HG02884 (cell line): ENCODE results near the gene APBB2.
A peak's percentile ranks its signal among the peaks of the same experiment; 100 is the strongest.

ENCODE experiments used
- ATAC-seq: cut with Tn5 transposase; IDR thresholded peaks from one replicate; pipeline ENCODE4 v1.9.1; 2021; ENCODE audit warnings: mild to moderate bottlenecking, moderate library complexity; ENCODE audit not compliant: unreplicated experiment

Gene APBB2

DNA sequence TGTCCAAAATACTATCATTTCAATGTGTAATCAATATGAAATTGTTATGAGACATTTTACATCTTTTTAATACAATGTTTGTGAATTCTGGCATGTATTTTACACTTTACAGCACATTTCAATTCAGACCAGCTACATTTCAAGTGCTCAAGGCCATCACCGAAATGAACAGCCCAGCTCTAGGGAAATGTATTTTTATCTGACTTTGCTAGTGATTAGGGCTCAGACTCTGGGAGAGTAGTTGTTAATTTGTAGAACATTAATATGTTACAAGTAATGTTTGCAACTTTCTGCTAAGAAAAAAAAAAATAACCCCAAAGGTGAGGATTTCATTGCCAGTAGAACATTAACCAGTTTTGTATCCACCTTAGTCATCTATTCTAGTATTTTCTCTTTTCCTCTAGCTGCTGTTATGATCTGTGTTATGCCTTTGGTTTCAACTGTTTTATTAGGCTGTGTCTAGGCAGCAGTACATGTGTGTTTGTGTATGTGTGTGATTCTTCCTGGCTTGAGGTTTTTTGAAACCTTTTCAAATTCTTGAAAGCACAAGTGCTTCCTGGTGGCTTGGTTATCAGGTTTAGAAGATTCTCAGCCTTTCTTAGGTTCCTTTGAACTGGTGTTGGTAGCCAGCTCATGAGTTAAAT, 338.7 kb downstream of the APBB2 start:
- no peak for ATAC-seq

DNA sequence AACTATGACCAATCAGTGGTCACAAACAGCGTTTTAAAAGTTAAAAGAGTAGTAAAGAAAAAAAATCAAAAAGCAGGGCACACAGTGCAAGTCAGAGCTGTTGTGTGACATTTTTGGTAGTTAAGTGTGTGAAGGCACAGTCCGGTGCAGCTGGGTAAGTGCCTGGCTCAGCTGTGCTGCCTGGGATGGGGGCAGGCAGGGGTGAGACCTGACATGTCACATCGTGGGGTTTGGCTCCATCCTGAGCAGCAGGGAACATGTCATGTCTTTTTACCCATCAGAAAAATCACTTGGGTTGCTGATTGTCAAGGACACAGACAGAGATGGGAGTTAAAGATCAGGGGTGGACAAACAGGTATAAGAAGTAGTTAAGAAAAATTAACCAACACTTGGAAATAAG, 339.4 kb downstream of the APBB2 start:
- no peak for ATAC-seq

GRCh38 chr4:40874331-40874730, 340.0 kb downstream of the APBB2 start:
- ATAC-seq, result no peak

DNA sequence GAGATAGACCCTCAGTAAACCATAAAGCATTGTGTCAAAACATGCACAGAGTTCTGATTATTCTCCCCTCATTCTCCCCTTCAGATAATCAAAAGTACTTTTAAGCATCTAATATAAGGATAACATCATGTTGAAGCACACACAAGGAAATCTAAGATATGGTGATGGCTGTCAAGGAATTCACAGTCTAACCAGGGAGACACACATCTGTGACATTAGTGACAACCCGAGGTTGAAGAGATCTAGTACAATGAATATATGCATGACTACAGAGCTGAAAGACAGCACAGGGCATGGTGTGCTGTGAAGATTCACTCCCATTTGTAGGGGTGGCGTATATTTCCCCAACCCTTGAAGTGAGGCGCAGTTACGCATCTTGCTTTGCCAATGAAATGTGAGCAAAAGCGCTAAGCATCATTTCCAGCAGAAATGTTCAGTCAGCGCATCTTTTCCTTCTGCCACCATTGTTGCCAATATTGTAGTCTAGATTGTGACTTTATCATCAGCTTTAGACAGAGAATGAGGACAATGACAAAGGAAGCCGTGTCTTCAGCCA, 342.6 kb downstream of the APBB2 start:
- no peak for ATAC-seq

- no peak for ATAC-seq
Observed at GRCh38 chr4:40870150-40870549, 344.2 kb downstream of the APBB2 start.

GRCh38 chr4:40865696-40866095, 348.6 kb downstream of the APBB2 start:
- no peak for ATAC-seq

DNA sequence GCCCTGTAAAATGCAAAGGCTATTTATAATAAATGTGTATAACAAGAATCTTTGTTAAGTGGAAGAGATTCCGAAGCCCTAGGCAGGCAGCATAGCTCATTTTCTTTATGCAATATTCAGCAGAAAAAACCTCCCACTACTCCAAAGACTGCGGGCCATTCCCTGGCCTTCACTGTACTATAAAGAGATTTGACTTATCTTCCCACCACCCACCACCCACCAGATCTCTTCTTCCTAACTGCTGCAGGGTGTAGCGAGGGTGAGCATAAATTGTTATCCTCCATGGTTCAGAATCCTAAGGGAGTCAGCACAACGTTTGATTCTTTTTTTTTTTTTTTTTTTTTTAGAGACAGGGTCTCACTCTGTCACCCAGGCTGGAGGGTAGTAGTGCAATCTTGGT, 349.8 kb downstream of the APBB2 start:
- no peak for ATAC-seq

GRCh38 chr4:40858962-40859361, 355.4 kb downstream of the APBB2 start:
- no peak for ATAC-seq

DNA sequence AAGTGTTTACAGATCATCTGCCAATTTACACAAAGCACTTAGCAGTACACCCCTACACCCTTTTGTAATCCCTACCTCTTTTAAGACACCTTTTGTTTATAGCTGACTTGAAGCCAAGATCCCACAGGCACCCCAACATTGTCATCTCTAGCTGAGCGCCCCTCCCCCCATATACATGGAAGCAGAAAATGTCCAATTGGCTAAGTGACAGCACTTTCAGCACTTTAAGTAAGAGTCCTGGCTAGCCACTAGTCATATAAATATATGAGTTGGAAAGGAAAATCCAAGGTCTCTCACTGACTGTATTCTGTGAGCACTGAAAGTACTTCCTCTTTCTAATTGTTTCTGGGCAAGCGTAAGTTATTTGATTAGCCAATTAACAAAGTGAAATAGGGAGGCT, 356.4 kb downstream of the APBB2 start:
- ATAC-seq, result no peak

DNA sequence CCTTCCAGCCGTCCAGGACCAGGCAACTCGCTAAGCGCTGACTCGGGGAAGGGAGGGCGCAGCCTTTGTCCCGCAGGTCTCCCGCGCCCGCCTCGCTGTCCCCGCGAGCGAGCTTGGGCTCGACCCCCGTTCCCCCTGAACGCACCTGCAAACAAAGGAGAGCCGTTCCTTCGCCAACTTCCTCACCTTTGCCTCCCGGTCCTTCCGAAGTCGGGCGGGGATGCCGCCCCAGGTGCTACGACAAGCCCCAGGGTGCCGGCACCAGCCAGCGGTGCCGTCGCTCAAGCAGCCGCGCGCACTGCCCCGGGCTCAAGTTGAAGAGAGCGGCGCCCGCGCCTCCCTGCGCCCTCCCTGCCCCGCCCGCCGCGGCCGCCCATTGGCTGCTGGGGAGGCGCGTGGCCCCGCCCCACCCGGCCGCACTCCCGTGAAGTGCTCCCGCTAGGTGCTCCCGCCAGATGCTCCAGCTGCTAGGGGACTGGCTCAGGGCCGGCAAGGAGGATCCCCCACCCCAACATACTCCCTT, 357.4 kb downstream of the APBB2 start:
- ATAC-seq, result peak; percentile 92

- no peak for ATAC-seq
Observed at GRCh38 chr4:40856277-40856839, 358.0 kb downstream of the APBB2 start.

DNA sequence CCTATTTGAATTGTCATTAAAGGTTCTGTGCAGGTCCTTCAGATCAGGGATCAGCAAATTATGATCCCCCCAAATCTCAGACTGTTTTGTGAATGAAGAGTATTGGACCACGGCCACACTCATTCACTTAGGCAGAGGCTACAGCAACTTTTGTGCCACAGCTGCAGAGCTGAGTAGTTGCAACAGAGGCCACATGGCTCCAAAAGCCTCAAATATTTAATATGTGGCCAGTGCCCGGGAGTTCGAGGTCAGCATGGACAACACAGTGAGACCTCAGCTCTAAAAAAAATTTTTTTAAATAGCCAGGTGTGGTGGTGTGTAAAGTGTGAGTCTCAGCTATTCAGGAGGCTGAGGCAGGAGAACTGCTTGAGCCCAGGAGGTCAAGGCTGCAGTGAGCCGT, 363.8 kb downstream of the APBB2 start:
- no peak for ATAC-seq

DNA sequence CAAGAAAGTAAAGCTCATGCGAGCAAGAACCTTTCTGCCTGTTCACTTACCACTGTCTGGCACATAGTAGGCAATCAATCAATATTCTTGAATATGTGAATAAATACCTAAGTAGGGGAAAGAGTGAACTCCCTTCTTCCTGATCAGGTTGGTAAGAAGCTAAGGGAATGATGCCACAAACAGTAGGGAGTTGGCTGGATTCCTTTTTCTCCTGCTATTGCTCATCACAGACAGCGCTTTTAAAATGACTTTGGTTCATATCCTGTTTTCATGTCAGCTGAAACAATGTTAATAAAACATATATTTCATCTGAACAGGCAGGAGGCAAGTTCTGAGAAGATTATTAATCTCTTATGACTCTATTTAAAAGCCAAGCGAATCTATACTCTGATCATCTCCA, 365.4 kb downstream of the APBB2 start:
- ATAC-seq, result no peak

DNA sequence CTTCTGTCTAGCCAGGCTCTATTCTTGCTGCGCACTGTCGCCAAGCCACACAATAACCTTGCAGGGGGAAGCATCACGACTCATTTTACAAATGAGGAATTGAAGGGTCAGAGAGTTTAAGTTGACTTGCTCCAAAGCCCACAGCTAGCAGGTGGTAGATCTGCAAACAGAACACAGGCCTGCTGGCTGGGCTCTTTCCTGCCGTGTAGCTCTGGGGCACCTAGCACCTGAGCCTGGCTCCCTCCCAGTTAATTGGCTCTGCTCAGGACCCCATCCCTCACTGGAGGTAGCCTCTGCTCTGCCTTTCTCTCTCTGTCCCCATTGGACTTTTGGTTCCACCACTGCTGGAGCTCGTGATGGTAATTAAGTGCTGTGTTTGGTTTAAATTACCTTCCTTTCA, 366.1 kb downstream of the APBB2 start:
- no peak for ATAC-seq

GRCh38 chr4:40846532-40846931, 367.8 kb downstream of the APBB2 start:
- ATAC-seq, result no peak

GRCh38 chr4:40845154-40845835, 369.0 kb downstream of the APBB2 start:
- ATAC-seq, result no peak

GRCh38 chr4:40844261-40844660, 370.1 kb downstream of the APBB2 start:
- no peak for ATAC-seq

- peak; percentile 44 for ATAC-seq
Observed at GRCh38 chr4:40843696-40844095, 370.6 kb downstream of the APBB2 start.

GRCh38 chr4:40842725-40843423, 371.5 kb downstream of the APBB2 start:
- no peak for ATAC-seq

DNA sequence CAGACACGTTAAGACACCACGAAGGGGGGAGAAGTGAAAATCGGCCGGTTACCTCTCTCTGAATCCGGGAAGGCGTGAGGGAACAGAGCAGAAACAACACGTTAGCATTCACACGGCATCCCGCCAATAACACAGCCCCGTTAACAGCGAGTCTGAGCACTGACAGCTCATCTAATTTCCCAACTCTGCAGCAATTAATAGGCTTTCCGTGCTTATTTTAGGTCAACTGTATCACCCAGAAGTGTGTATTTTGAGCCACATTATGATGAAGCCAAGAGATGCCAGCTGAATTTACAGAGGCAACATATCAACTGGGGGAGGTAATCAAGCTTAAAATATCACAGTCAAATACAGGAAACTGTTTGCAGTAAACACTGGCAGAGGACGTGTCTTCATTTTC, 372.0 kb downstream of the APBB2 start:
- ATAC-seq, result no peak

GRCh38 chr4:40840985-40841571, 373.3 kb downstream of the APBB2 start:
- ATAC-seq, result peak; percentile 64
